Kidney epithelial cell (primary cell): ENCODE measurements around the gene NPHP3. TPM values are rescaled to one million over a fixed set of nuclear protein-coding genes. Genes with fewer than 3 reads are reported as not detected.

ENCODE experiments used
- DNase-seq: peaks from one replicate; pipeline ENCODE4 v3.0.0-alpha.2; 2010; ENCODE audit warnings: low read depth
- H3K27me3 ChIP-seq: 2 replicates; pipeline ENCODE4 v1.6.0; 2011; ENCODE audit warnings: low read length; ENCODE audit not compliant: control insufficient read depth, insufficient read depth
- H3K36me3 ChIP-seq: 2 replicates; pipeline ENCODE4 v1.5.1; 2011; ENCODE audit warnings: low read length; ENCODE audit not compliant: control insufficient read depth, insufficient read depth
- H3K4me3 ChIP-seq: 2 replicates; pipeline ENCODE4 v1.5.1; 2011; ENCODE audit warnings: low read depth, mild to moderate bottlenecking, control low read depth, low read length
- CTCF ChIP-seq: IDR thresholded peaks from 2 replicates; pipeline ENCODE4 v1.5.1; 2011; ENCODE audit warnings: mild to moderate bottlenecking, moderate library complexity, low read length, control low read depth, inconsistent platforms; ENCODE audit not compliant: insufficient read depth, poor library complexity, severe bottlenecking
- total RNA-seq: library from RNA; depleted of rRNA; stranded (reverse); fragments of >200 nt; gene quantifications from 2 replicates; pipeline ENCODE4 v1.2.3, GENCODE V29; 2015

The NPHP3 gene
- total RNA-seq, 1 donor from 2014 or later: 23.3 TPM

GRCh38 chr3:132661101-132661500, 61.1 kb downstream of the NPHP3 start:
- TF ChIP-seq CTCF: no peak
- no peak for DNase-seq

GRCh38 chr3:132660811-132661070, 61.5 kb downstream of the NPHP3 start:
- no peak for DNase-seq
- TF ChIP-seq CTCF: no peak
- Histone ChIP-seq H3K36me3 (no peaks in the 10 kb centered on the region), H3K27me3 (no peaks in the 10 kb centered on the region), H3K4me3 (peak overlapping the region; percentile 88)

More at GRCh38 chr3:132661101-132661500, 61.1 kb downstream of the NPHP3 start:
- Histone ChIP-seq H3K36me3 (no peaks in the 10 kb centered on the region), H3K27me3 (no peaks in the 10 kb centered on the region), H3K4me3 (peak overlapping the region; percentile 88)

- no peaks in the 10 kb centered on the region for H3K27me3 ChIP-seq
- peak within 1 kb of the TSS; percentile 88 for H3K4me3 ChIP-seq
- DNase-seq: no peak
- H3K36me3 ChIP-seq: no peaks in the 10 kb centered on the region
- no peak for TF ChIP-seq CTCF
Observed at GRCh38 chr3:132660052-132660810, 62.0 kb downstream of the NPHP3 start, which contains the start of gene UBA5. Gene UBA5, plus strand, starts transcription at chr3:132660329. Its CDS starts 209 bp downstream, at chr3:132660538.

GRCh38 chr3:132659365-132660051, 62.7 kb downstream of the NPHP3 start, which contains the start of gene ACAD11:
Gene ACAD11, minus strand, starts transcription at chr3:132659809. Its CDS starts 58 bp downstream, at chr3:132659751.
- H3K27me3 ChIP-seq: no peaks in the 10 kb centered on the region
- no peaks in the 10 kb centered on the region for H3K36me3 ChIP-seq
- H3K4me3 ChIP-seq: peak within 1 kb of the TSS; percentile 88
- TF ChIP-seq CTCF: peak; percentile 67
- DNase-seq: no peak

- TF ChIP-seq CTCF: no peak
- Histone ChIP-seq H3K36me3 (no peaks in the 10 kb centered on the region), H3K4me3 (peak overlapping the region; percentile 88), H3K27me3 (no peaks in the 10 kb centered on the region)
- DNase-seq: no peak
Observed at GRCh38 chr3:132659000-132659364, 63.2 kb downstream of the NPHP3 start.
